GM12891 (cell line): ENCODE data around the gene DAZAP1.
A peak's percentile ranks its signal among the peaks of the same experiment; 100 is the strongest.

Experiments
- DNase-seq: peaks from one replicate; pipeline ENCODE4 v3.0.0; 2011; ENCODE audit warnings: low spot score; ENCODE audit not compliant: insufficient read length
- FAIRE-seq: peaks from 2 replicates; lab custom pipeline; 2011; peaks lifted over from hg19 to GRCh38; lab: Jason Lieb, UNC
- PAX5 ChIP-seq: IDR thresholded peaks from 2 replicates; pipeline ENCODE4 v1.6.1; 2011; ENCODE audit warnings: low read length, moderate library complexity, mild to moderate bottlenecking; ENCODE audit not compliant: insufficient read depth, severe bottlenecking
- POLR2A ChIP-seq: IDR thresholded peaks from 2 replicates; pipeline ENCODE4 v1.6.1; 2011; ENCODE audit warnings: low read depth, low read length, control low read depth
- POLR2AphosphoS5 ChIP-seq: IDR thresholded peaks from 2 replicates; pipeline ENCODE4 v1.6.1; 2011; ENCODE audit warnings: low read depth, low read length, control low read depth
- POU2F2 ChIP-seq: IDR thresholded peaks from 2 replicates; pipeline ENCODE4 v1.6.1; 2011; ENCODE audit warnings: low read depth, mild to moderate bottlenecking, control low read depth, low read length, moderate library complexity
- SPI1 ChIP-seq: IDR thresholded peaks from 2 replicates; pipeline ENCODE4 v1.6.1; 2011; ENCODE audit warnings: low read depth, low read length, control low read depth
- TAF1 ChIP-seq: IDR thresholded peaks from 2 replicates; pipeline ENCODE4 v1.6.1; 2011; ENCODE audit warnings: low read depth, low read length, control low read depth

The DAZAP1 gene

GRCh38 chr19:1394252-1395193 is 12.9 kb upstream of the DAZAP1 start:
- DNase-seq = no peak
- no peak for FAIRE-seq
- TF ChIP-seq POLR2A (no peak), PAX5 (no peak), POLR2AphosphoS5 (no peak), POU2F2 (no peak), SPI1 (no peak), TAF1 (no peak)

GRCh38 chr19:1395194-1396018 is 12.0 kb upstream of the DAZAP1 start:
- TF ChIP-seq TAF1 = no peak
- TF ChIP-seq POU2F2 = no peak
- TF ChIP-seq POLR2A = no peak
- TF ChIP-seq SPI1 = no peak
- TF ChIP-seq PAX5 = no peak
- TF ChIP-seq POLR2AphosphoS5 = no peak
- FAIRE-seq = no peak
- DNase-seq = no peak

- TF ChIP-seq POLR2A = no peak
- 0 out of 2 replicates have a peak, but pooled peaks have one; percentile 27 for TF ChIP-seq POLR2AphosphoS5
- no peak for TF ChIP-seq TAF1
- FAIRE-seq (no peak), DNase-seq (peak; percentile 49)
These were observed 11.2 kb upstream of the DAZAP1 start for GRCh38 chr19:1396019-1396767.

GRCh38 chr19:1396768-1397679 is 10.4 kb upstream of the DAZAP1 start:
- no peak for FAIRE-seq
- DNase-seq = no peak
- TF ChIP-seq POLR2AphosphoS5 (no peak), SPI1 (no peak), POU2F2 (no peak), PAX5 (no peak), POLR2A (no peak), TAF1 (no peak)

GRCh38 chr19:1397838-1398237 is 9.5 kb upstream of the DAZAP1 start:
- FAIRE-seq (no peak), DNase-seq (no peak)
- TF ChIP-seq POLR2A (no peak), SPI1 (no peak), POLR2AphosphoS5 (no peak), POU2F2 (no peak), PAX5 (no peak), TAF1 (no peak)

GRCh38 chr19:1399079-1399478 is 8.3 kb upstream of the DAZAP1 start:
- TF ChIP-seq SPI1 = no peak
- TF ChIP-seq POLR2AphosphoS5 = no peak
- TF ChIP-seq TAF1 = no peak
- no peak for TF ChIP-seq POLR2A
- TF ChIP-seq PAX5 = no peak
- no peak for TF ChIP-seq POU2F2
- DNase-seq (no peak), FAIRE-seq (no peak)

- FAIRE-seq (no peak), DNase-seq (no peak)
- no peak for TF ChIP-seq POU2F2
- no peak for TF ChIP-seq PAX5
- TF ChIP-seq POLR2AphosphoS5 = no peak
These were observed 7.6 kb upstream of the DAZAP1 start for GRCh38 chr19:1399745-1400144.

GRCh38 chr19:1400281-1401137 is 6.9 kb upstream of the DAZAP1 start:
- no peak for DNase-seq
- FAIRE-seq = no peak
- TF ChIP-seq SPI1 = no peak
- TF ChIP-seq POLR2AphosphoS5 = no peak
- TF ChIP-seq PAX5 = no peak
- no peak for TF ChIP-seq POLR2A
- no peak for TF ChIP-seq TAF1
- no peak for TF ChIP-seq POU2F2
